Measurements from ENCODE around the gene HFE.

DNA sequence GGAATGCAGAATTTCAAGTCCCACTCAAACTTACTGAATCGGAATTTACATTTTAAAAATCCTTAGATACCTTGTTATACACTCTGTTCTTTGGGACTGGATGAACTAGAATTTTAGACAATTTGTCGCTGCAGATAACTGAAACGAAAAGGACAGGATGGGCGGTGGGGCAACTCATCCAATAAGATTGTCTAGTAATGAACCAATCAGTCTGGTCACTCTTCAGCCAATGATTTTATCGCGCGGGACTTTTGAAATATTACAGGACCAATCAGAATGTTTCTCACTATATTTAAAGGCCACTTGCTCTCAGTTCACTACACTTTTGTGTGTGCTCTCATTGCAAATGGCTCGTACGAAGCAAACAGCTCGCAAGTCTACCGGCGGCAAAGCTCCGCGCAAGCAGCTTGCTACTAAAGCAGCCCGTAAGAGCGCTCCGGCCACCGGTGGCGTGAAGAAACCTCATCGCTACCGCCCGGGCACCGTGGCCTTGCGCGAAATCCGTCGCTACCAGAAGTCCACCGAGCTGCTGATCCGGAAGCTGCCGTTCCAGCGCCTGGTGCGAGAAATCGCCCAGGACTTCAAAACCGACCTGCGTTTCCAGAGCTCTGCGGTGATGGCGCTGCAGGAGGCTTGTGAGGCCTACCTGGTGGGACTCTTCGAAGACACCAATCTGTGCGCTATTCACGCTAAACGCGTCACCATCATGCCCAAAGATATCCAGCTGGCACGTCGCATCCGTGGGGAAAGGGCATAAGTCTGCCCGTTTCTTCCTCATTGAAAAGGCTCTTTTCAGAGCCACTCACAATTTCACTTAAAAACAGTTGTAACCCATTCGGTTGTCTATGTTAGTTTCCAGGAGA, 41.9 kb upstream of the HFE start:
- TF ChIP-seq MYC (IDR thresholded peaks at IDR 0.05; ENCODE audit: insufficient read depth, insufficient read length, insufficient replicate concordance, low read length, severe bottlenecking) (peak; percentile 56), SRF (IDR thresholded peaks at IDR 0.05; ENCODE audit: low read depth in 2 of 2, low read length in 2 of 2) (0 out of 4 replicates have a peak, but pooled peaks of 1 of the 2 experiments have one; percentile 24), JUND (IDR thresholded peaks at IDR 0.05; ENCODE audit: low read depth, low read length) (no peak), POLR2A (IDR thresholded peaks at IDR 0.05; ENCODE audit: low read depth, low read length) (peak; percentile 98), SUPT20H (IDR thresholded peaks at IDR 0.05; ENCODE audit: borderline replicate concordance, control insufficient read depth, low read depth, low read length) (no peak), NFXL1 (IDR thresholded peaks at IDR 0.05; ENCODE audit: borderline replicate concordance) (peak; percentile 80), RAD21 (IDR thresholded peaks at IDR 0.05; ENCODE audit: insufficient read depth, low read depth, low read length) (no peak), FOXM1 (IDR thresholded peaks at IDR 0.05; ENCODE audit: low read depth, low read length) (peak; percentile 80), ETV6 (conservative IDR thresholded peaks at IDR 0.05 in 1 of 2, IDR thresholded peaks at IDR 0.05 in 1 of 2; ENCODE audit: borderline replicate concordance in 1 of 2, low read depth in 1 of 2) (no peak)
- TF ChIP-seq, protein P1, sequence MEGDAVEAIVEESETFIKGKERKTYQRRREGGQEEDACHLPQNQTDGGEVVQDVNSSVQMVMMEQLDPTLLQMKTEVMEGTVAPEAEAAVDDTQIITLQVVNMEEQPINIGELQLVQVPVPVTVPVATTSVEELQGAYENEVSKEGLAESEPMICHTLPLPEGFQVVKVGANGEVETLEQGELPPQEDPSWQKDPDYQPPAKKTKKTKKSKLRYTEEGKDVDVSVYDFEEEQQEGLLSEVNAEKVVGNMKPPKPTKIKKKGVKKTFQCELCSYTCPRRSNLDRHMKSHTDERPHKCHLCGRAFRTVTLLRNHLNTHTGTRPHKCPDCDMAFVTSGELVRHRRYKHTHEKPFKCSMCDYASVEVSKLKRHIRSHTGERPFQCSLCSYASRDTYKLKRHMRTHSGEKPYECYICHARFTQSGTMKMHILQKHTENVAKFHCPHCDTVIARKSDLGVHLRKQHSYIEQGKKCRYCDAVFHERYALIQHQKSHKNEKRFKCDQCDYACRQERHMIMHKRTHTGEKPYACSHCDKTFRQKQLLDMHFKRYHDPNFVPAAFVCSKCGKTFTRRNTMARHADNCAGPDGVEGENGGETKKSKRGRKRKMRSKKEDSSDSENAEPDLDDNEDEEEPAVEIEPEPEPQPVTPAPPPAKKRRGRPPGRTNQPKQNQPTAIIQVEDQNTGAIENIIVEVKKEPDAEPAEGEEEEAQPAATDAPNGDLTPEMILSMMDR (IDR thresholded peaks at IDR 0.05 in 2 of 3, conservative IDR thresholded peaks at IDR 0.05 in 1 of 3; ENCODE audit: control insufficient read depth in 2 of 3, extremely low read depth in 1 of 3, insufficient read depth in 1 of 3, low read depth in 3 of 3, low read length in 3 of 3), result 0 out of 6 replicates have a peak, but pooled peaks of 2 of the 3 experiments have one; percentile 13 to 19
- TF ChIP-seq, protein P2, sequence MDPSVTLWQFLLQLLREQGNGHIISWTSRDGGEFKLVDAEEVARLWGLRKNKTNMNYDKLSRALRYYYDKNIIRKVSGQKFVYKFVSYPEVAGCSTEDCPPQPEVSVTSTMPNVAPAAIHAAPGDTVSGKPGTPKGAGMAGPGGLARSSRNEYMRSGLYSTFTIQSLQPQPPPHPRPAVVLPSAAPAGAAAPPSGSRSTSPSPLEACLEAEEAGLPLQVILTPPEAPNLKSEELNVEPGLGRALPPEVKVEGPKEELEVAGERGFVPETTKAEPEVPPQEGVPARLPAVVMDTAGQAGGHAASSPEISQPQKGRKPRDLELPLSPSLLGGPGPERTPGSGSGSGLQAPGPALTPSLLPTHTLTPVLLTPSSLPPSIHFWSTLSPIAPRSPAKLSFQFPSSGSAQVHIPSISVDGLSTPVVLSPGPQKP (IDR thresholded peaks at IDR 0.05; ENCODE audit: low read depth, low read length), result no peak; the same call in 1 of the 2 replicates
- TF ChIP-seq, protein P3, sequence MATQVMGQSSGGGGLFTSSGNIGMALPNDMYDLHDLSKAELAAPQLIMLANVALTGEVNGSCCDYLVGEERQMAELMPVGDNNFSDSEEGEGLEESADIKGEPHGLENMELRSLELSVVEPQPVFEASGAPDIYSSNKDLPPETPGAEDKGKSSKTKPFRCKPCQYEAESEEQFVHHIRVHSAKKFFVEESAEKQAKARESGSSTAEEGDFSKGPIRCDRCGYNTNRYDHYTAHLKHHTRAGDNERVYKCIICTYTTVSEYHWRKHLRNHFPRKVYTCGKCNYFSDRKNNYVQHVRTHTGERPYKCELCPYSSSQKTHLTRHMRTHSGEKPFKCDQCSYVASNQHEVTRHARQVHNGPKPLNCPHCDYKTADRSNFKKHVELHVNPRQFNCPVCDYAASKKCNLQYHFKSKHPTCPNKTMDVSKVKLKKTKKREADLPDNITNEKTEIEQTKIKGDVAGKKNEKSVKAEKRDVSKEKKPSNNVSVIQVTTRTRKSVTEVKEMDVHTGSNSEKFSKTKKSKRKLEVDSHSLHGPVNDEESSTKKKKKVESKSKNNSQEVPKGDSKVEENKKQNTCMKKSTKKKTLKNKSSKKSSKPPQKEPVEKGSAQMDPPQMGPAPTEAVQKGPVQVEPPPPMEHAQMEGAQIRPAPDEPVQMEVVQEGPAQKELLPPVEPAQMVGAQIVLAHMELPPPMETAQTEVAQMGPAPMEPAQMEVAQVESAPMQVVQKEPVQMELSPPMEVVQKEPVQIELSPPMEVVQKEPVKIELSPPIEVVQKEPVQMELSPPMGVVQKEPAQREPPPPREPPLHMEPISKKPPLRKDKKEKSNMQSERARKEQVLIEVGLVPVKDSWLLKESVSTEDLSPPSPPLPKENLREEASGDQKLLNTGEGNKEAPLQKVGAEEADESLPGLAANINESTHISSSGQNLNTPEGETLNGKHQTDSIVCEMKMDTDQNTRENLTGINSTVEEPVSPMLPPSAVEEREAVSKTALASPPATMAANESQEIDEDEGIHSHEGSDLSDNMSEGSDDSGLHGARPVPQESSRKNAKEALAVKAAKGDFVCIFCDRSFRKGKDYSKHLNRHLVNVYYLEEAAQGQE (IDR thresholded peaks at IDR 0.05; ENCODE audit: low read depth, low read length), result no peak

Measured in GM12878 (cell line).